HG03354 (cell line): ENCODE results near the gene FLT4.

Experiments
- ATAC-seq: cut with Tn5 transposase; IDR thresholded peaks from one replicate; pipeline ENCODE4 v1.9.1; 2021; ENCODE audit warnings: mild to moderate bottlenecking; ENCODE audit not compliant: unreplicated experiment, poor library complexity, severe bottlenecking

FLT4 gene

GRCh38 chr5:180557217-180557809, 92.1 kb downstream of the FLT4 start:
- no peak for ATAC-seq

- no peak for ATAC-seq
These were observed 94.1 kb downstream of the FLT4 start for GRCh38 chr5:180555168-180555921.

- no peak for ATAC-seq
These were observed 95.9 kb downstream of the FLT4 start for GRCh38 chr5:180553530-180553929.
